ENCODE results near the gene DLG2.

- TF ChIP-seq CTCF (IDR thresholded peaks at IDR 0.05) (no peak), POLR2A (IDR thresholded peaks at IDR 0.05) (no peak)
These were observed 489.5 kb downstream of the DLG2 start for GRCh38 chr11:85137597-85137996.

All from ovary (tissue), 3 donors.